Stomach (tissue), 4 donors: ENCODE measurements around the gene CCND1.

Experiments used
- CTCF ChIP-seq, 7 experiments: fragments of 450-650 bp in 4 of 7; fragments of 200-600 bp in 3 of 7; sonication (generic) in 3 of 7; IDR thresholded peaks; one replicate each; pipeline ENCODE4 v1.5.1; 2016 to 2019; ENCODE audit warnings: antibody characterized with exemption in 7 of 7, control low read depth in 2 of 7, mild to moderate bottlenecking in 1 of 7
- EP300 ChIP-seq: sonication (generic); formaldehyde crosslinking; IDR thresholded peaks from one replicate; pipeline ENCODE4 v1.6.1; 2017; ENCODE audit warnings: antibody characterized with exemption
- POLR2A ChIP-seq, 4 donors: fragments of 450-650 bp; IDR thresholded peaks; one replicate each; pipeline ENCODE4 v1.6.1; 2016; ENCODE audit warnings: antibody characterized with exemption in 4 of 4, control low read depth in 2 of 4, mild to moderate bottlenecking in 1 of 4, moderate library complexity in 1 of 4

- TF ChIP-seq POLR2A (IDR thresholded peaks at IDR 0.05) = no peak
- no peak for TF ChIP-seq CTCF (IDR thresholded peaks at IDR 0.05)
- TF ChIP-seq EP300 = no peak
These were observed 45.5 kb downstream of the CCND1 start for GRCh38 chr11:69686452-69686851.
